Esophagus squamous epithelium (tissue), 5 donors: ENCODE measurements around the gene CHRNB1. TPM values are rescaled to one million over a fixed set of nuclear protein-coding genes. Genes with fewer than 3 reads are reported as not detected.

Source experiments
- DNase-seq: peaks from one replicate; lab custom pipeline; 2025; lab: John Stamatoyannopoulos, UW
- H3K27ac ChIP-seq, 4 donors: fragments of 200-600 bp; sonication (generic); one replicate each; pipeline ENCODE4 v1.5.1; 2016 to 2019; ENCODE audit warnings: mild to moderate bottlenecking in 1 of 4
- H3K27me3 ChIP-seq, 4 donors: fragments of 200-600 bp; sonication (generic); 1 replicate in 3 of 4; 2 replicates in 1 of 4; pipeline versions ENCODE4 v1.5.1 to v1.6.0; 2017 to 2021; ENCODE audit warnings: antibody characterized with exemption in 1 of 4
- H3K36me3 ChIP-seq, 3 donors: fragments of 200-600 bp; sonication (generic); one replicate each; pipeline ENCODE4 v1.5.1; 2016 to 2019
- H3K4me1 ChIP-seq, 3 donors: fragments of 200-600 bp; sonication (generic); one replicate each; pipeline ENCODE4 v1.5.1; 2017 to 2019
- H3K4me3 ChIP-seq, 4 donors: fragments of 200-600 bp; sonication (generic); 1 replicate in 3 of 4; 2 replicates in 1 of 4; pipeline ENCODE4 v1.5.1; 2016 to 2019; ENCODE audit warnings: mild to moderate bottlenecking in 2 of 4, moderate library complexity in 1 of 4
- H3K9me3 ChIP-seq, 3 donors: fragments of 200-600 bp; sonication (generic); one replicate each; pipeline ENCODE4 v1.5.1; 2016 to 2019
- POLR2A ChIP-seq, 4 donors: fragments of 450-650 bp; IDR thresholded peaks; one replicate each; pipeline ENCODE4 v1.6.1; 2017; ENCODE audit warnings: antibody characterized with exemption in 4 of 4, mild to moderate bottlenecking in 4 of 4, moderate library complexity in 3 of 4
- WGBS, 2 donors: methylation state at CpG; one replicate each; pipeline ENCODE4 v1.1.5; 2018; 5-methylcytosine and 5-hydroxymethylcytosine counted together
- intact Hi-C: fragments of 100-400 bp; cut with DNase I; formaldehyde crosslinking; loops from one replicate; pipeline ENCODE4 v1.15.0; 2022
- total RNA-seq, 4 donors: library from RNA; depleted of rRNA; stranded (reverse); fragments of >200 nt; gene quantifications; one replicate each; pipeline ENCODE4 v1.1.0, GENCODE V29; 2016
- TF ChIP-seq, protein P1 (sequence below), 6 experiments: fragments of 450-650 bp in 4 of 6; fragments of 200-600 bp in 2 of 6; sonication (generic) in 2 of 6; IDR thresholded peaks; one replicate each; pipeline ENCODE4 v1.5.1; 2016 to 2019; ENCODE audit warnings: antibody characterized with exemption in 6 of 6, mild to moderate bottlenecking in 4 of 6, moderate library complexity in 4 of 6
- donor health status: DM: yes; HTN: yes; CAD: no.

Gene CHRNB1, protein sequence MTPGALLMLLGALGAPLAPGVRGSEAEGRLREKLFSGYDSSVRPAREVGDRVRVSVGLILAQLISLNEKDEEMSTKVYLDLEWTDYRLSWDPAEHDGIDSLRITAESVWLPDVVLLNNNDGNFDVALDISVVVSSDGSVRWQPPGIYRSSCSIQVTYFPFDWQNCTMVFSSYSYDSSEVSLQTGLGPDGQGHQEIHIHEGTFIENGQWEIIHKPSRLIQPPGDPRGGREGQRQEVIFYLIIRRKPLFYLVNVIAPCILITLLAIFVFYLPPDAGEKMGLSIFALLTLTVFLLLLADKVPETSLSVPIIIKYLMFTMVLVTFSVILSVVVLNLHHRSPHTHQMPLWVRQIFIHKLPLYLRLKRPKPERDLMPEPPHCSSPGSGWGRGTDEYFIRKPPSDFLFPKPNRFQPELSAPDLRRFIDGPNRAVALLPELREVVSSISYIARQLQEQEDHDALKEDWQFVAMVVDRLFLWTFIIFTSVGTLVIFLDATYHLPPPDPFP
- 1 to 10 TPM; 2.4 to 7.2 (median 4.6) TPM for total RNA-seq

DNA sequence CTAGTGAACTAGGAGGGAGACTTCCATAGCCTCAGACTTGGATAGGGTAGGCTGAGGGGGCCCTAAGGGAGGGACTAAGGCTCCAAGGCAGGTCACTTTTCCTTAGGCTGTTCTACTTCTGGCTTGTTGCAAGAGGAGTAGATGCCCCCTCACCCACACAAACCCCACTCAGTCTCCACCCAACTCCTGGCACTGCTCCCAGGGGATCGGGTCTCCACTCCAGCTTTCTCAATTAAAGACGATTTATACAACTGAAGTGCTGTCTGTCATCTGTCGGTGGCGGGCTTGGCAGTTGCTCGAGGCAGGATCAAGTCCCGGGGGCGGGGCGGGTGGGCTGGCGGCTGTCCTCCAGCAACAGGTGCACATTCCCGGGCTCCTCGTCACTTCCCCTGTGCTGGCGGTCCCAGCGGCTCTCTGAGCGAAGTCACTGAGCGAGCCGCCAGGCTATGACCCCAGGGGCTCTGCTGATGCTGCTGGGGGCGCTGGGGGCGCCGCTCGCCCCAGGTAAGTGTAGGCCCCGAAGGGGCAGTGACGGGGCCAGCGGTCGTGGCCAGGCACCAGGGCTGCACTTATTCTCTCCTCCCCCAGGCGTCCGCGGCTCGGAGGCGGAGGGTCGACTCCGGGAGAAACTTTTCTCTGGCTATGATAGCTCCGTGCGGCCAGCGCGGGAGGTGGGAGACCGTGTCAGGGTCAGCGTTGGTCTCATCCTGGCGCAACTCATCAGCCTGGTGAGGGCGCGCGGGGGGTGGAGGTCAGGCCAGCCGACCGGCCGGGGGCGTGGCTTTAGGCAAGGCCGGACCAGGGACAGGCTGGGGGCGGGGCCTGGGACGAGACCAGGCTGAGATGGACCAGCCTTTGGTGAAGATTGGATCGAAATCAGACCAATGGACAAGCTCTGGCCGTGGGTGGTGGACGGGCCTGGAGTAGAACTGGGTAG is at the start of gene CHRNB1:
TSS of gene CHRNB1 (plus strand) at position 380 of the 937 bp plus-strand sequence. CDS start at position 447, 67 bp downstream.
- H3K9me3 ChIP-seq, result no peaks in the 10 kb centered on the region
- no peak for DNase-seq
- TF ChIP-seq, protein P1, sequence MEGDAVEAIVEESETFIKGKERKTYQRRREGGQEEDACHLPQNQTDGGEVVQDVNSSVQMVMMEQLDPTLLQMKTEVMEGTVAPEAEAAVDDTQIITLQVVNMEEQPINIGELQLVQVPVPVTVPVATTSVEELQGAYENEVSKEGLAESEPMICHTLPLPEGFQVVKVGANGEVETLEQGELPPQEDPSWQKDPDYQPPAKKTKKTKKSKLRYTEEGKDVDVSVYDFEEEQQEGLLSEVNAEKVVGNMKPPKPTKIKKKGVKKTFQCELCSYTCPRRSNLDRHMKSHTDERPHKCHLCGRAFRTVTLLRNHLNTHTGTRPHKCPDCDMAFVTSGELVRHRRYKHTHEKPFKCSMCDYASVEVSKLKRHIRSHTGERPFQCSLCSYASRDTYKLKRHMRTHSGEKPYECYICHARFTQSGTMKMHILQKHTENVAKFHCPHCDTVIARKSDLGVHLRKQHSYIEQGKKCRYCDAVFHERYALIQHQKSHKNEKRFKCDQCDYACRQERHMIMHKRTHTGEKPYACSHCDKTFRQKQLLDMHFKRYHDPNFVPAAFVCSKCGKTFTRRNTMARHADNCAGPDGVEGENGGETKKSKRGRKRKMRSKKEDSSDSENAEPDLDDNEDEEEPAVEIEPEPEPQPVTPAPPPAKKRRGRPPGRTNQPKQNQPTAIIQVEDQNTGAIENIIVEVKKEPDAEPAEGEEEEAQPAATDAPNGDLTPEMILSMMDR (IDR thresholded peaks at IDR 0.05), result peak in 2 of 6 experiments; percentile 4 to 6
- no peak for TF ChIP-seq POLR2A (IDR thresholded peaks at IDR 0.05)
- peaks cover 0 to 61% (median 5%) of the 10 kb centered on the region in 4 donors for H3K27me3 ChIP-seq
- WGBS, 2 donors, result 6 to 9% methylated on average over 9 to 12 of the region's 51 CpGs
- peak within 1 kb of the TSS; percentile 39 to 80 (median 57) for H3K27ac ChIP-seq
- intact Hi-C loops, result loop anchor here (5.0 kb wide), 1 partner anchor 32 kb away; the partner anchor contains the start of gene ZBTB4
- peaks cover 26 to 55% (median 35%) of the 10 kb centered on the region in 3 donors for H3K4me1 ChIP-seq
- H3K4me3 ChIP-seq, result peak within 1 kb of the TSS; percentile 11 to 64 (median 42)
- no peaks in the 10 kb centered on the region for H3K36me3 ChIP-seq

DNA sequence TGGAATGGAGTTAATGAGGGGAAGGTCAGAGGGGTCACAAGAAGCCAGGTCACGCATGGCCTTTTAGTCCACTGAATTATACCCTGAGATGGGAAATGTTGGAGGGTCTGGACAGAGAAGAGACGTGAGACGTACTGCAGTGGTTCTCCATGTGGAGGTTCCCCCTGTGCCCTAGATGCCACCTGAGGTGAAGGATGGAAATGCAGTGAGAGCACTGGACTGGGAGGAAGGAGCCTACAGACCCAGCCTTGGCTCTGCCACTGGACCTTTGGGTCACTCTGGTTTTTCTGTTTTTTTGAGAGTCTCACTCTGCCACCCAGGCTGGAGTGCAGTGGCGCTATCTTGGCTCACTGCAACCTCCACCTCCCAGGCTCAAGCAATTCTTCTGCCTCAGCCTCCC is 48.7 kb upstream of the CHRNB1 start:
- peaks cover 11 to 29% (median 17%) of the 10 kb centered on the region in 3 donors for H3K4me1 ChIP-seq
- no peaks in the 10 kb centered on the region for H3K9me3 ChIP-seq
- H3K4me3 ChIP-seq, result no peak overlapping the region
- H3K27ac ChIP-seq, result no peak overlapping the region
- intact Hi-C loops, result no loop called here
- WGBS, 2 donors, result 92 to 93% methylated on average over 3 to 4 of the region's 4 CpGs
- no peaks in the 10 kb centered on the region for H3K27me3 ChIP-seq
- DNase-seq, result no peak
- TF ChIP-seq, protein P1 (IDR thresholded peaks at IDR 0.05), result peak in 1 of 6 experiments; percentile 18
- TF ChIP-seq POLR2A (IDR thresholded peaks at IDR 0.05), result no peak
- peaks cover 0 to 22% (median 8%) of the 10 kb centered on the region in 3 donors for H3K36me3 ChIP-seq

DNA sequence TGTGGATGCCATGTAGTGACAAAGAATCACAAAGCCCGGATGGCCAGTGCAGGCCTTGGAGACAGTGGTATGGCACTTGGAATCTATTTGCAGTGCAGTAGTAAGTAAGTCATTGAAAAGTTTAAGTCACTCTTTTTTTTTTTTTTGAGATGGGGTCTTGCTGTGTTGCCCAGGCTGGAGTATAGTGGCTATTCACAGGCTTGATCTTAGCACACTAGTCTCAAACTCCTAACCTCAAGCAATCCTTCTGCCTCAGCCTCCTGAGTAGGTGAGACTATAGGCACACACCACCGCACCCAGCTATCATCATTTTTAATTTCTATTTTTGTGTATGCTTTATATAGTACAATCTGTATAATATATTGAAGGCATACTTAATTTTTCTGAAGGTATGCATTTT is 46.2 kb upstream of the CHRNB1 start:
- Histone ChIP-seq H3K4me1 (peaks cover 19 to 36% (median 19%) of the 10 kb centered on the region in 3 donors), H3K27me3 (no peaks in the 10 kb centered on the region), H3K27ac (no peak overlapping the region), H3K4me3 (no peak overlapping the region), H3K9me3 (no peaks in the 10 kb centered on the region), H3K36me3 (no peaks in the 10 kb centered on the region)
- 82 to 89% methylated on average over 2 of the region's 2 CpGs for WGBS, 2 donors
- no peak for TF ChIP-seq POLR2A (IDR thresholded peaks at IDR 0.05)
- TF ChIP-seq, protein P1 (IDR thresholded peaks at IDR 0.05), result no peak
- intact Hi-C loops, result no loop called here
- DNase-seq, result no peak

DNA sequence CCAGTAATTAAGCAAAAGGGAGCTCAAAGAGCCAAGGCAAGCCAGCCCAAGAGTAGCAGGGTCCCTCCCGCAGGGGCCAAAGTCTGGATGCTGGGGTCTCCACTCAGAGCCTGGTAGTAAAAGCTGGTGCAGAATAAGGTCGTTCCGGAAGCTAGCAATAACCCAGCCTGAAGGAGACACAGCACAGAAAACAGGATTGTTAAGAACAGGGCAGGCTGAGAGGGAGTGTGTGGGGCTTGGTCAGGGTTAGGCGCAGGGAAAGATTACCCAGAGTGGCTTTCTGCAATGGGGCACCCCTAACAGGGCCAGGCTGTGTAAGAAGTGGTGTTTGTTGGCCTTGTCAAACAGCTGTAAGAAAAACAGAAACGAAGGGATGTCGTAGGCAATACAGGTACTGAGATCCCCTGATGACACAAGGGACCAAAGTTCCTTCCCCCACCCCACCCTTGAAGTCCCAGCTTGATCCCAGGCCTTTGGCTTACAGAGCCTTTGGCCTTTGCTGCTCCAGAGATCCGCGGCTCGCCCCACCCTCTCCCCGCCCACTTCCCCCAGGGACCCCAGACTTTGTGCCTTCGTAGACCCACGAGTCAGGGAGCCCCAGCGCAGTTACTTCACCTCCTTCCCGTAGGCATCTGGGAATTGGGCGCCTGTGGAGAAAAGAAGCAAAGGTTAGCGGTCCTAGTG is 41.7 kb upstream of the CHRNB1 start:
- Histone ChIP-seq H3K27ac (peak overlapping the region; percentile 85 to 95 (median 92)), H3K27me3 (peaks cover 0 to 10% (median 0%) of the 10 kb centered on the region in 4 donors), H3K4me3 (peak overlapping the region; percentile 43 to 92 (median 74)), H3K4me1 (peaks cover 13 to 42% (median 26%) of the 10 kb centered on the region in 3 donors), H3K36me3 (no peaks in the 10 kb centered on the region), H3K9me3 (no peaks in the 10 kb centered on the region)
- WGBS, 2 donors, result 12 to 29% methylated on average over 6 to 14 of the region's 16 CpGs
- TF ChIP-seq POLR2A (IDR thresholded peaks at IDR 0.05), result no peak
- TF ChIP-seq, protein P1 (IDR thresholded peaks at IDR 0.05), result no peak
- no peak for DNase-seq
- intact Hi-C loops, result no loop called here
